Activated CD8-positive, alpha-beta memory T cell treated with anti-CD3 and anti-CD28 coated beads for 4 hours (primary cell): Measurements from ENCODE around the gene GABARAPL1.
"Not testable (repeated sequence)": the region's sequence is repeated elsewhere in the genome, so short reads cannot be mapped to it uniquely, and the experiment has no call there.

Source experiments
- DNase-seq, 2 donors: peaks; one replicate each; pipeline ENCODE4 v3.0.0-alpha.2; 2020; ENCODE audit warnings: low read depth in 2 of 2

Gene GABARAPL1

GRCh38 chr12:10212739-10213131 is at the start of gene GABARAPL1:
Gene GABARAPL1 (plus strand): TSS chr12:10212877. CDS start chr12:10213130, 253 bp downstream.
- peak; percentile 57 to 64 for DNase-seq

DNA sequence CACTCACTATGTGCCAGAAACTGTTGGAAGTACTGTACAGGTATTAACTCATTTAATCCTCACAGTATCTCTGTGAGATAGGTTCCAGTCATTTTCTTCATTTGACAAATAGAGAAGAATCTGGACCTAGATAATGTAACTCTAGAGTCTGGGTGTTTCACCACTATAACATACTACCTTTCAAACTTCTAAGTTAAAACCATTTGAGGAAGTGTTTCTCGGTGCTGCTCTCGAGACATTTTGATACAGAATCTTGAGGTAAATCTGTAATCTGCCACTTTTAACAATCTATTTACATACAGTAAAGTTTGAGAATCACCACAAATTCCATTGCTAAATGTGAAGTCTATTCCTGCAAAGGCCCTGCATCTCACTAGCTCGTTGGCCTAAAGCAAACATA is 49.6 kb upstream of the GABARAPL1 start:
- DNase-seq, result no peak

DNA sequence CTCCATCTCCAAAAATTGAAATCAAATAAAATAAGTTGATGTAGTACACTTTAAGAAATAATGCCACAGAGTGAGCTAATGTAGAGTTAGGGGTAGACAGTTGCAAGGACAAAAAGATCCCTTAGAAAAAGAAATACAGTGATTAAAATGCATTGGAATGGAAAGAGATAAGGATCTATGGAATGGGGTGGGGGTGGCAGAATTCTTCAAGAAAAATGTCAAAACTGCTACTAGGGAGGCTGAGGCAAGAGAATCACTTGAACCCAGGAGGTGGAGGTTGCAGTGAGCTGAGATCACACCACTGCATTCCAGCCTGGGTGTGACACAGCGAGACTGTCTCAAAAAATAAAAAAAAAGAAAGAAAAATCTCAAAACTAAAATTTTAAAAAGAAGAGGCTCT is 47.3 kb upstream of the GABARAPL1 start:
- DNase-seq, result no peak

GRCh38 chr12:10167599-10167998 is 45.1 kb upstream of the GABARAPL1 start:
- DNase-seq, result no peak

DNA sequence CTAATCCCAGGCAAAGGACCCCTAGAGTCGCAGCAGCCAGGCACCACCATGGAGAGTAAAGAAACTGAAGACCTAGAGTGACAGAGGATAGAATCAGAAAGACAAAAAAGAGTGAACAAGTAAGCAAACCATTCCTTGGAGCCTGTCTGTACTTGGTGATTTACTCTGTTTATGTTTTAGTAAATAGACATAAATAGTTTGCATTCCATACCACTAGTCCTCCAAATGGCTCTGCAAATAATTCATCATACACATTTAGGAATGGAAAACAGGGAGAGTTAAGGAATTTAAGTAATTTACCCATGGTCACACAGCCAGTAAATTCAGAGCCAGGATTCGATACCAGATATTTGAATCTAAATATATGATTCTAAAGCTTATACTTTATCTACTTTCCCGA is 43.6 kb upstream of the GABARAPL1 start:
- DNase-seq, result no peak

- no peak for DNase-seq
Observed at GRCh38 chr12:10170216-10170615, 42.5 kb upstream of the GABARAPL1 start.

- DNase-seq, result no peak
Observed at GRCh38 chr12:10171973-10172728, 40.5 kb upstream of the GABARAPL1 start, which contains the start of gene OLR1. Gene OLR1 (minus strand): TSS chr12:10172132. CDS start chr12:10172077, 55 bp downstream.

DNA sequence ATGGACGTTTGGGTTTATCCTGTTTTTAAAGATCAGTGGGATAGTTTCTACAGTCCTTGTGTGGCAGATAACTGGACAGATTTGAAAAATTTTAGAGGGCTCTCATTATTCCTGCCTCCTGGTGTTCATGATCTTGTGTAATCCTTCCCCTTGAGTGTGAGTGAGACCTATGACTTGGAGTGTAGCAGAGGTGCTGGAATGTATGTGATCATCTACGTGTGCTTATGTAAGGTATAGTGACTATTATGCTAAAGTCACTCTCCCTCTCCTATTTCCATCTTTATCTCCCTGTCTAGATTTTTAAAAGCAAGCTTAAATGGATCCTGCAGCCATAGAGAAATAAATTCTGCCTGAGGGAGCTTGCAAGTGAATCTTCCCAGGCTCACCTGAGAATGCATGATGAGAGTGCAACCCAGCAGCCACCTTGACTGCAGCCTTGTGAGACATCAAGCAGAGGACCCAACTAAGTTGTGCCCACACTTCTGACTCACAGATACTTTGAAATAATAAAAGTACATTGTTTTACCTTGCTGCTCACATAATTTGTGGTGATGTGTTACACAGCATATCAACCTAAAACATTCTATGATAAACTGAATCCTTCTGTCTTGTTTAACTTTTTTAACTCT is 37.6 kb upstream of the GABARAPL1 start:
- no peak for DNase-seq

DNA sequence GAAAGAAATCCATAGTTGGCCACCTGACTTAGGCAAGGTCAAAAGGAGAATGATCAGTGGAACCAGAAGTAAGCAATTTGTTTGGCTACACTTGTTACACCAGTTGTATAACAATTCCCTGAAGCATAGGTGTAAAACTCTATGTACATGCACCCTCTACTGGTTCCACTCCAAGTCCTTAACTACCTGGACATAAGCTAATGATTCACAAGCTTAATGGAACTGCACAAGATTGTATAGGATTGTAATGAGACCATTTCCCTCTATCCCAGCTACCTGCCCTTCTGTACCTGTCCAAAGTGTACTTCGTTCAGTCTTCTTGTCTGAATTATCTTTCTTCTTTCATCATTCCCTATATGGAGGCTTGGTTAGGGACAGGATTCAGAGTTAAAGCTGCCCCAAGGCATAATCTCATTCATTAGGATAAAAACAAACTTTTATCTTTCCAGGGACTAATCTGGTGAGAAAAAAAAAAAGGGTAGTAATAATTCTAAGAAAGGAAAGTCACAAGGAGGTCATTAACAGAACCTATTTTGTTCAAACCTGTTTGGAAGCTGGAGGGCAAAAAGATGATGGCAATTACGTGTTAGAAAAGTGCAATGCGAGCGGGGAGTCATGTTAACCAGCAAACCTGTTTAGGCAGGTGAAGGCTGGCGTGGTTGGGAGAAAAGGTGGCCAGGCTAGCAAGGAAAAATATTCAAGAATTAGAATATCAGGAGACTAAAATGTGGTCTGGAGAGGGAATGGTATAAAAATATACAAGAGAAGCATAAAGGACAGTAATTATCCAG is 36.6 kb upstream of the GABARAPL1 start:
- DNase-seq, result no peak

DNA sequence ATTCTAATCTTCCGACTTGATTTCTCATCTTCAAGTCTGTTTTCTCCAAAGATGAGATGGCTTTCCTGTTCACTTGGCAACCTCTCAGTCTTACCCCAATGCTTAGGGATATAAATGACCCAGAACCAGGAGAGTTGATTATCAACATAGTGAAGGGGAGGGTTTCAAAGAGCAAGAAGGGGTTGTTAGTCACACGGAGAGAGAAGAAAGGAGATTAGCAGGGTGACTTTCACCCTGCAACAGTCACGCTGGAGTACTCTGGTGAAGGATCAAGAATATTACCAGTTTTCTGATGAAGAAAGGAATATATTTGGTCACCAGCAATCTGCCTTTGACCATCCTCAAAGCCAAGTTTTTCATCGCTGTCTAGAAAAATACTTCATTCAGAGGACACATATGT is 33.9 kb upstream of the GABARAPL1 start, which contains the start of gene TMEM52B:
TSS of gene TMEM52B (plus strand) at position 212 of the 400 bp plus-strand sequence. CDS start 543 bp downstream, outside the sequence.
- no peak for DNase-seq

DNA sequence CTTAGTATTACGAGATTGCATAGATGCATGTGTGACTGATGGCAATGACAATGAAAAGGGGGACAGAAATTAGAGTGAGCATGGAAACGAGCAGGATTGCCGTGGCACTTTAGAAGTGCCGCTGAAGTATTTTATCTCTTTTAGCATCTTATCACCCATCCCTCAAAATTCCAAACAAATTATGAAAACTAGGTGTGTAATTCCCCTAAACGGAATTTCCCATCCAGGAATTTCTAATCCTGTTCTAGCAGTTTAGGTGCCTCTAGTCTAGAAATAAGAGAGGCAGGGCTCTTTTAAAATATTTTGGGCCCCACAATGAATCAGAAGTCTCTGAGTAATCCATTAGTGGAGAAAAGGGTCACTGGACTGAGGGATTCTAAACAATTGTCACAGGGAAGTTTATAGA is 32.9 kb upstream of the GABARAPL1 start:
- no peak for DNase-seq

- no peak for DNase-seq
Observed at GRCh38 chr12:10182354-10183049, 30.2 kb upstream of the GABARAPL1 start.

- DNase-seq, result no peak
Observed at GRCh38 chr12:10184261-10184843, 28.3 kb upstream of the GABARAPL1 start.

GRCh38 chr12:10186299-10186698 is 26.4 kb upstream of the GABARAPL1 start:
- no peak for DNase-seq

GRCh38 chr12:10186958-10187357 is 25.7 kb upstream of the GABARAPL1 start:
- DNase-seq, result not testable (repeated sequence)

DNA sequence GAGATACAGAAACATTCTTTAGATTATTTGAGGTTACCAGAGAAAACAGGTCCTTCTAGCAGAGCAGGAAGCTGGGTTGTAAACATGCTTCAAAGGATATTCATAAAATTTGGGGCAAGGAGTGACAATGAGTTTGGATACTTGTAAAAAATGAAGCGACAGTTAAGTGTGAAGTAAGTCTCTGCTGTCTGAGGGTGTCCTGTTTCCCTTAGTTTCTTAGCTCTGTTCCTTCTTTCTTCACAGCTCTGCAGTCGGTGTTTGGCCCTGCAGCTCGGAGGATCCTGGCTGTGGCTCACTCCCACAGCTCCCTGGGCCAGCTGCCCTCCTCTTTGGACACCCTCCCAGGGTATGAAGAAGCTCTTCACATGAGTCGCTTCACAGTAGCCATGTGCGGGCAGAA is 23.0 kb upstream of the GABARAPL1 start:
- no peak for DNase-seq

DNA sequence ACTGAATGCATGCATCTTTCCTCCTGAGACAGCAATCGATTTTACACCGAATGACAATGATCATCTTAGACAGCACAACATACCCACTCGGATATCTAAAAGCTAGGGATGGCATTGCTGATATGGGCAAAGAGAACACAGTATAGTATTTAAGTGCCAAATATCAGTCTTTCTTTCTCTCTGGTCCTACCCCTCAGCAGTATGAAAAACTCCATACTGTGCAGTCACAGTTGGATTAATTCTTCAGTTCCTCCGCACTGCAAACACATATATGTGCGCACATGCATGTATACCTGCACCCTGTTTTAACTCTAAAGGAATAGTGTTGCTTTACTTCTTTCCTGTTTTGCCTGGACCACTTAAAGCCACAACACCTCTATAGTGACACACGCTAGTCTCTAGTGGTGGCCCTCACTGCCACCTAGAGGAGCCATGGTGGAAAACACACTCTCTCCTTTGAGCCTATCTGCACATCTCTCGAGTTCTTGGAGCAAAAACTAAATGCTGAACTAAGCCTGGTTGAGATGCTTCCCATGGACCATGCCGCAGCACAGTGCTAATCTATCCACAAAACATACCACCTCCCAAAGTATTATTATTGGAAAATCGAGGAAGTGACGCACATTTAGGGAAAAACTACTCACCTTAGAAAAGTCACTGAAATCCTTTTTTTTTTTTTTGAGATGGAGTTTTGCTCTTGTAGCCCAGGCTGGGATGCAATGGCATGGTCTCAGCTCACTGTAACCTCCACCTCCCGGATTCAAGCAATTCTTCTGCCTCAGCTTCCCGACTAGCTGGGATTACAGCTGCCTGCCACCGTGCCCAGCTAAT is 21.9 kb upstream of the GABARAPL1 start:
- peak; percentile 15 to 19 for DNase-seq

DNA sequence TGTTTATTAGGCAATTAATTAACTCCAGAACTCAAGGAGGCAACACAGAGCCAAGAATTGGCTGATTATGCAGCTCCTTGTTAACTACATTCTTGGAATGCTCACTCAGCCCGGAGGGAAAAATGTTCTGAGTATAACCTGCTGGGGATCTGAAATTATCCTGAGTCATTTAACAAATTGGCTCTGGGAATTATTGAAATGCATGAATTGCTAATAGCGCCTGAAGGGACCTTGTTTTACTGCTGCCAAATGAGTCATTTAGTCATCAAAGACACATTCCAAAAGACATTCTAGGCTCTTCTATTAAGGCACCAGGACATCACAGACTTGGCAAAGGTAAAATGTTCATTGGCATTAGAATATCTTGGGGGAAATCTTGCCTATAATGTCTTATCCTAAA is 20.8 kb upstream of the GABARAPL1 start:
- no peak for DNase-seq

GRCh38 chr12:10194160-10194670 is 18.5 kb upstream of the GABARAPL1 start:
- DNase-seq, result no peak

GRCh38 chr12:10196210-10196609 is 16.5 kb upstream of the GABARAPL1 start:
- no peak for DNase-seq
